ENCODE results near the gene CLEC19A.
A peak's percentile ranks its signal among the peaks of the same experiment; 100 is the strongest.

- no peak for TF ChIP-seq POLR2A (IDR thresholded peaks at IDR 0.05; ENCODE audit: low read depth, low read length)
- TF ChIP-seq POLR2AphosphoS5 (IDR thresholded peaks at IDR 0.05; ENCODE audit: low read depth, low read length): no peak
- TF ChIP-seq POU2F2 (IDR thresholded peaks at IDR 0.05; ENCODE audit: low read depth, low read length): no peak
- no peak for TF ChIP-seq TAF1 (IDR thresholded peaks at IDR 0.05; ENCODE audit: low read depth, low read length)
- peak; percentile 48 for TF ChIP-seq SPI1 (IDR thresholded peaks at IDR 0.05; ENCODE audit: low read depth, low read length)
- TF ChIP-seq PAX5 (IDR thresholded peaks at IDR 0.05; ENCODE audit: insufficient read depth, low read length, severe bottlenecking): no peak
Observed at GRCh38 chr16:19252904-19253303, 32.6 kb upstream of the CLEC19A start.

All from GM12891 (cell line).